GM18870 (cell line): ENCODE measurements around the gene CAPN11.
"Not testable (repeated sequence)": the region's sequence is repeated elsewhere in the genome, so short reads cannot be mapped to it uniquely, and the experiment has no call there.

Experiments
- ATAC-seq: cut with Tn5 transposase; IDR thresholded peaks from one replicate; pipeline ENCODE4 v1.9.1; 2021; ENCODE audit warnings: moderate library complexity; ENCODE audit not compliant: unreplicated experiment

Gene CAPN11

GRCh38 chr6:44225579-44226325 is 67.1 kb downstream of the CAPN11 start:
- ATAC-seq: no peak

- ATAC-seq: no peak
Observed at GRCh38 chr6:44226368-44227147, 67.9 kb downstream of the CAPN11 start.

- ATAC-seq: no peak
Observed at GRCh38 chr6:44227148-44227793, 68.7 kb downstream of the CAPN11 start.

GRCh38 chr6:44228031-44228430 is 69.4 kb downstream of the CAPN11 start:
- no peak for ATAC-seq

- ATAC-seq: no peak
Observed at GRCh38 chr6:44228433-44228832, 69.8 kb downstream of the CAPN11 start.

GRCh38 chr6:44228836-44229235 is 70.2 kb downstream of the CAPN11 start:
- no peak for ATAC-seq

- no peak for ATAC-seq
Observed at GRCh38 chr6:44229376-44230033, 70.9 kb downstream of the CAPN11 start.

- ATAC-seq: no peak
Observed at GRCh38 chr6:44230034-44230675, 71.5 kb downstream of the CAPN11 start.

- ATAC-seq: not testable (repeated sequence)
Observed at GRCh38 chr6:44231426-44231825, 72.8 kb downstream of the CAPN11 start.

GRCh38 chr6:44232676-44233566 is 74.3 kb downstream of the CAPN11 start:
- no peak for ATAC-seq

- ATAC-seq: no peak
Observed at GRCh38 chr6:44233567-44234100, 75.0 kb downstream of the CAPN11 start.
